Measurements from ENCODE around the gene ECEL1.

The ECEL1 gene

GRCh38 chr2:232438951-232439757 lies 48.5 kb downstream of the ECEL1 start:
- DNase-seq (peak; percentile 57), ATAC-seq (ENCODE audit: insufficient read depth, low read depth) (peak; percentile 72)
- Histone ChIP-seq H2AFZ (ENCODE audit: low read depth, low read length) (no peak overlapping the region), H3K27me3 (ENCODE audit: insufficient read depth, low read length, poor library complexity) (no peaks in the 10 kb centered on the region), H3K9ac (ENCODE audit: low read depth, low read length) (no peak overlapping the region), H3K27ac (ENCODE audit: low read length) (no peak overlapping the region), H3K4me1 (ENCODE audit: insufficient read depth, low read length) (peaks cover 5% of the 10 kb centered on the region), H3K79me2 (ENCODE audit: insufficient read depth, low read length) (no peaks in the 10 kb centered on the region), H3K36me3 (ENCODE audit: insufficient read depth, low read length) (no peaks in the 10 kb centered on the region), H4K20me1 (ENCODE audit: insufficient read depth, low read length) (no peaks in the 10 kb centered on the region), H3K9me3 (ENCODE audit: insufficient read depth, low read length, severe bottlenecking) (no peaks in the 10 kb centered on the region), H3K4me3 (ENCODE audit: low read depth in 1 of 2, low read length in 2 of 2) (no peak overlapping the region), H3K4me2 (ENCODE audit: insufficient read depth, low read length) (no peak overlapping the region)
- TF ChIP-seq CTCF (IDR thresholded peaks at IDR 0.05; ENCODE audit: borderline replicate concordance, extremely low read depth, low read length, poor library complexity, severe bottlenecking) (peak; percentile 48), EZH2 (IDR thresholded peaks at IDR 0.05; ENCODE audit: borderline replicate concordance, low read depth, low read length, severe bottlenecking) (no peak)

GRCh38 chr2:232438091-232438490 lies 49.5 kb downstream of the ECEL1 start:
- no peak for ATAC-seq (ENCODE audit: insufficient read depth, low read depth)
- no peak overlapping the region for H3K27ac ChIP-seq (ENCODE audit: low read length)

GRCh38 chr2:232437195-232437571 lies 50.5 kb downstream of the ECEL1 start:
- TF ChIP-seq EZH2 (IDR thresholded peaks at IDR 0.05; ENCODE audit: borderline replicate concordance, low read depth, low read length, severe bottlenecking) (no peak), CTCF (IDR thresholded peaks at IDR 0.05; ENCODE audit: borderline replicate concordance, extremely low read depth, low read length, poor library complexity, severe bottlenecking) (no peak)
- DNase-seq (no peak), ATAC-seq (ENCODE audit: insufficient read depth, low read depth) (no peak)
- H3K36me3 ChIP-seq (ENCODE audit: insufficient read depth, low read length): no peaks in the 10 kb centered on the region
- H3K4me2 ChIP-seq (ENCODE audit: insufficient read depth, low read length): no peak overlapping the region
- H3K79me2 ChIP-seq (ENCODE audit: insufficient read depth, low read length): no peaks in the 10 kb centered on the region
- no peaks in the 10 kb centered on the region for H4K20me1 ChIP-seq (ENCODE audit: insufficient read depth, low read length)
- H3K4me3 ChIP-seq (ENCODE audit: low read depth in 1 of 2, low read length in 2 of 2): no peak overlapping the region
- H3K27me3 ChIP-seq (ENCODE audit: insufficient read depth, low read length, poor library complexity): no peaks in the 10 kb centered on the region
- no peak overlapping the region for H2AFZ ChIP-seq (ENCODE audit: low read depth, low read length)
- no peak overlapping the region for H3K27ac ChIP-seq (ENCODE audit: low read length)
- no peaks in the 10 kb centered on the region for H3K9me3 ChIP-seq (ENCODE audit: insufficient read depth, low read length, severe bottlenecking)
- no peak overlapping the region for H3K9ac ChIP-seq (ENCODE audit: low read depth, low read length)
- H3K4me1 ChIP-seq (ENCODE audit: insufficient read depth, low read length): peaks cover 4% of the 10 kb centered on the region; the same call in 1 of the 2 replicates

More at GRCh38 chr2:232438091-232438490, 49.5 kb downstream of the ECEL1 start:
- H3K4me2 ChIP-seq (ENCODE audit: insufficient read depth, low read length): no peak overlapping the region
- no peaks in the 10 kb centered on the region for H3K36me3 ChIP-seq (ENCODE audit: insufficient read depth, low read length)
- no peaks in the 10 kb centered on the region for H3K27me3 ChIP-seq (ENCODE audit: insufficient read depth, low read length, poor library complexity)
- no peak overlapping the region for H2AFZ ChIP-seq (ENCODE audit: low read depth, low read length)
- no peak for TF ChIP-seq EZH2 (IDR thresholded peaks at IDR 0.05; ENCODE audit: borderline replicate concordance, low read depth, low read length, severe bottlenecking)
- TF ChIP-seq CTCF (IDR thresholded peaks at IDR 0.05; ENCODE audit: borderline replicate concordance, extremely low read depth, low read length, poor library complexity, severe bottlenecking): no peak
- no peak for DNase-seq
- H3K79me2 ChIP-seq (ENCODE audit: insufficient read depth, low read length): no peaks in the 10 kb centered on the region
- H3K4me3 ChIP-seq (ENCODE audit: low read depth in 1 of 2, low read length in 2 of 2): no peak overlapping the region
- no peak overlapping the region for H3K9ac ChIP-seq (ENCODE audit: low read depth, low read length)
- H3K4me1 ChIP-seq (ENCODE audit: insufficient read depth, low read length): peaks cover 4% of the 10 kb centered on the region; the same call in 1 of the 2 replicates
- H4K20me1 ChIP-seq (ENCODE audit: insufficient read depth, low read length): no peaks in the 10 kb centered on the region
- no peaks in the 10 kb centered on the region for H3K9me3 ChIP-seq (ENCODE audit: insufficient read depth, low read length, severe bottlenecking)

Measured in DND-41 (cell line).